HG03442 (cell line): Measurements from ENCODE around the gene MEX3A.
"Not testable (repeated sequence)": the region's sequence is repeated elsewhere in the genome, so short reads cannot be mapped to it uniquely, and the experiment has no call there.

Experiments
- ATAC-seq: cut with Tn5 transposase; IDR thresholded peaks from one replicate; pipeline ENCODE4 v1.9.1; 2021; ENCODE audit warnings: mild to moderate bottlenecking, moderate library complexity; ENCODE audit not compliant: unreplicated experiment

The MEX3A gene

GRCh38 chr1:156082309-156083091 is at the start of gene MEX3A:
Gene MEX3A (minus strand): TSS chr1:156082465. CDS start chr1:156081998, 467 bp downstream.
- no peak for ATAC-seq

- no peak for ATAC-seq
Measured at GRCh38 chr1:156130578-156130942, 48.3 kb upstream of the MEX3A start.

GRCh38 chr1:156129687-156130577 is 47.7 kb upstream of the MEX3A start:
- no peak for ATAC-seq

- no peak for ATAC-seq
Measured at GRCh38 chr1:156128654-156129597, 46.7 kb upstream of the MEX3A start.

- ATAC-seq = no peak
Measured at GRCh38 chr1:156128308-156128653, 46.0 kb upstream of the MEX3A start.

- peak; percentile 38 for ATAC-seq
Measured at GRCh38 chr1:156126630-156127534, 44.6 kb upstream of the MEX3A start.

GRCh38 chr1:156126043-156126629 is 43.9 kb upstream of the MEX3A start:
- ATAC-seq = no peak

- not testable (repeated sequence) for ATAC-seq
Measured at GRCh38 chr1:156125544-156125943, 43.3 kb upstream of the MEX3A start.

- ATAC-seq = no peak
Measured at GRCh38 chr1:156124557-156125483, 42.6 kb upstream of the MEX3A start.

- no peak for ATAC-seq
Measured at GRCh38 chr1:156123356-156124196, 41.3 kb upstream of the MEX3A start.

- no peak for ATAC-seq
Measured at GRCh38 chr1:156122519-156123355, 40.5 kb upstream of the MEX3A start.

- no peak for ATAC-seq
Measured at GRCh38 chr1:156122086-156122485, 39.8 kb upstream of the MEX3A start.

GRCh38 chr1:156121457-156121856 is 39.2 kb upstream of the MEX3A start:
- no peak for ATAC-seq

GRCh38 chr1:156121005-156121404 is 38.7 kb upstream of the MEX3A start:
- not testable (repeated sequence) for ATAC-seq

GRCh38 chr1:156120318-156120717 is 38.1 kb upstream of the MEX3A start:
- no peak for ATAC-seq

- no peak for ATAC-seq
Measured at GRCh38 chr1:156119503-156120209, 37.4 kb upstream of the MEX3A start.
